AG09309 (cell line): Measurements from ENCODE around the gene MYPN.

Experiments used
- DNase-seq: peaks from one replicate; pipeline ENCODE4 v3.0.0-alpha.2; 2010; ENCODE audit warnings: low read depth
- H3K4me3 ChIP-seq: 2 replicates; pipeline ENCODE4 v1.5.1; 2011; ENCODE audit warnings: mild to moderate bottlenecking, low read depth, low read length, moderate library complexity; ENCODE audit not compliant: control insufficient read depth
- TF ChIP-seq, protein P1 (sequence below): IDR thresholded peaks from 2 replicates; pipeline ENCODE4 v1.5.1; 2011; ENCODE audit warnings: mild to moderate bottlenecking, low read depth, low read length, inconsistent platforms; ENCODE audit not compliant: insufficient read depth, control insufficient read depth; ENCODE audit errors: missing control alignments

MYPN gene

GRCh38 chr10:68121852-68122251 lies 12.6 kb downstream of the MYPN start:
- H3K4me3 ChIP-seq: no peak overlapping the region
- no peak for DNase-seq
- TF ChIP-seq, protein P1, sequence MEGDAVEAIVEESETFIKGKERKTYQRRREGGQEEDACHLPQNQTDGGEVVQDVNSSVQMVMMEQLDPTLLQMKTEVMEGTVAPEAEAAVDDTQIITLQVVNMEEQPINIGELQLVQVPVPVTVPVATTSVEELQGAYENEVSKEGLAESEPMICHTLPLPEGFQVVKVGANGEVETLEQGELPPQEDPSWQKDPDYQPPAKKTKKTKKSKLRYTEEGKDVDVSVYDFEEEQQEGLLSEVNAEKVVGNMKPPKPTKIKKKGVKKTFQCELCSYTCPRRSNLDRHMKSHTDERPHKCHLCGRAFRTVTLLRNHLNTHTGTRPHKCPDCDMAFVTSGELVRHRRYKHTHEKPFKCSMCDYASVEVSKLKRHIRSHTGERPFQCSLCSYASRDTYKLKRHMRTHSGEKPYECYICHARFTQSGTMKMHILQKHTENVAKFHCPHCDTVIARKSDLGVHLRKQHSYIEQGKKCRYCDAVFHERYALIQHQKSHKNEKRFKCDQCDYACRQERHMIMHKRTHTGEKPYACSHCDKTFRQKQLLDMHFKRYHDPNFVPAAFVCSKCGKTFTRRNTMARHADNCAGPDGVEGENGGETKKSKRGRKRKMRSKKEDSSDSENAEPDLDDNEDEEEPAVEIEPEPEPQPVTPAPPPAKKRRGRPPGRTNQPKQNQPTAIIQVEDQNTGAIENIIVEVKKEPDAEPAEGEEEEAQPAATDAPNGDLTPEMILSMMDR: no peak

DNA sequence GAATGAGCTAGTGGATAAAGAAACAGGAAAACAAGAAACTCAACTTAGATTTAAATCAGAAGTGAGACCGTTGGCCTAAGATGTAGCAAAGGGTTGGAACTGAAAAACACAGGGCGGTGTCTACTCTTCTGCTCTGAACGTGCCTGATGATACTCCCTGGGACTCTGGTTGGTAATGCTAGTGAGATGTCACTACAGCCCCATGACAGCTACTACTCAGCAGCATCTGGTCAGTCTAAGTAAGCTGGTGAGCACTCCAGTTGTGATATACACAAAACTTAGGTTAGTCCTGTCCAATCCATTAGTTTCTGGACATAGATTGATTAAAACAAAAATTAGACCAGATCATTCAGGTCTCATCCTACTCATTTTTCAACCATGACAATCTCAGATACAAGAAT lies 15.4 kb downstream of the MYPN start:
- TF ChIP-seq, protein P1: no peak
- DNase-seq: no peak
- no peak overlapping the region for H3K4me3 ChIP-seq

DNA sequence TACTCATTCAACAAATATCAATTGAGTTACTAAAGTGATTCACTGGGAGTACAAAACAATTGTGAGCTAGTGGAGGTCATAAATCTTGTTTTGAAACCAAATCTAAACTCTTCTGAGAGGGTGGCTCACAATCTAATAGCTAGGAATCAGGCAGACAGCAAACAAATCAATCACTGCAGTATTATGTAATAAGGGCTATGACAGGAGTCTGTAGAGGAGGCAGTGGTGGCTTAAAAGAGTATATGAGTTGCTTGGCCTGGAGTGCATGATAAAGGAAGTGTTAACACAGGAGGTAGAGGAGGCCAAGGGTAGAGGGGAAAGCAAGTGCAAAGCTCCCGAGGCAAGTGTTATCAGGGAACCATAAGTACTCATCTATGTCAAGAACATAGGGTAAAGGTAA lies 16.5 kb downstream of the MYPN start:
- no peak for DNase-seq
- no peak overlapping the region for H3K4me3 ChIP-seq
- TF ChIP-seq, protein P1: no peak

DNA sequence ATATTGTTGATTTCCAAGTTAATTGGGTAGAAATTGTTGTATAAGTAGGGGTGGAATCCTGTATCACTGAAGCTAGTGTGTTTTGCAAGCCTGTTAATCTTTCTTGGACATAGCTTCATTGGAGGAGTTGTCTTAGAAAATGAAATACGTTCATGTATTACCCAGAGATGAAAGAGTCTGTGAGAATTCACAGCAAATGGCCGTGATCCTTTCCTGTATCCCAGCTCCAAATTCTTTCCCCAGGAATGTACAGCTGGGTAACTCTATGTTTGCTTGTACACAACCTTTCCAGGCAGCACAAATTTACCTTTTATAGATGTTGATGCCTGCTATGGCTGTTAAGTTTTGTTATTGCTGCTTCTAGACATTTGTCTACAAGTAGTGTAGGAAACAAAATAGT lies 18.7 kb downstream of the MYPN start:
- TF ChIP-seq, protein P1: no peak
- H3K4me3 ChIP-seq: no peak overlapping the region
- DNase-seq: no peak

DNA sequence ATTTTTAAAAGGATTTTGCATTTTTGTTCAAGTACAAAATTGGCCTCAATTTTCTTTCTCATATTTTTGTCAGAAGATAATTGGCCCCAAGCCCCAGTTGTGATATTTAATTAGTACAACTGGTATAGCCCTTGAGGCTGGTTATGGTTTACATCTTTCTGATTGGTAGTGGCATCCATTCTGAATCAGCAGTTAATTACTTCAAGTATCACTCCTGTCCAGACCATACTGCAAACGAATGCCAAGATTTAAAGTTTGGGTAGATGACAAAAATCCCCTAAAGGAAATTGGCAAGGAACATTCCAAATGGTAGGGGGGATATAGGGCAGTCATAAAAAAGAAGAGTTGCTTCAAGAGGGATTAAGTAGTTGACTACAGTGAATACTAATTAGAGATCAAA lies 23.1 kb downstream of the MYPN start:
- no peak overlapping the region for H3K4me3 ChIP-seq
- TF ChIP-seq, protein P1: no peak
- no peak for DNase-seq

DNA sequence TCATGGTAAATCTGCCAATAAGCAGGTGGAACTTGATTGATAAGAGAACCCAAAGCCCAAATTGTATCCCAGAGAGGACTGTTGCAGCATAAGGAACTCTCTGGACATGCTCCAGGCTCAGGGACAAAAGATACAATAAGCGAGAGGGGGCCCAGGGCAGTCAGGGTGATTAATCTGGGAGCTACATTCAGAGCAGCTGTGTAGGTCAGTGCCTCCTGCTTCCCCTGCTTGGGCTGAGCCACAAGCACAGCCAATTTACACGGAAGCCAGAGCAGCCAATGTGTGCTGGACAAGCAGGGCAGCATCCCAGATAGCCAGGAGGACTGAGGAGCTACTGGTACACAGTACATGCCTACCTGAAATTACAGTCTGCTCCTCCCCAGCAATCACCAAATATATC lies 24.2 kb downstream of the MYPN start:
- H3K4me3 ChIP-seq: no peak overlapping the region
- no peak for DNase-seq
- TF ChIP-seq, protein P1: no peak

DNA sequence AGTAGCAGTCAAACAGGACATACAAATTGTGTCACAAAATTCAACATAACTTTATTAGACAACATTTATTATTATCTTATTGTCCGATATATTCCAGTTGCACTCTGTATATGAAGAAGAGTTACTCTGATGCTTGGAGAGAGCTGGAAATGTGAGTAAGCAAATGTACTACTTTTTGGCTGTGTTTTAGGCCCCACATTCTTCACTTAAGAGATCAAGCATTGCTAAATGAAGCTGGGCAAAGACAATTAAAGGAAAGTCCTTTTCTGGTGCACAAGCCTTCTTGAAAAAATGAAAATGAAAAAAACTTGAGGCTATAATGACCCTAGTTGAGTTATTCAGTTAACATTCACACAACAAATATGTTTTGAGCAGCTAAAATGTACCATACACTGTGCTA lies 26.1 kb downstream of the MYPN start:
- TF ChIP-seq, protein P1: no peak
- H3K4me3 ChIP-seq: no peak overlapping the region
- DNase-seq: no peak
